ENCODE measurements around the gene NACAD.

Gene NACAD

GRCh38 chr7:45088821-45089340 lies at the start of gene NACAD:
TSS of gene NACAD (minus strand) at chr7:45088969. CDS start at chr7:45088894, 75 bp downstream.
- no peaks in the 10 kb centered on the region for H3K9me3 ChIP-seq (ENCODE audit: control insufficient read depth, insufficient read depth, low read length)
- no peaks in the 10 kb centered on the region for H3K4me1 ChIP-seq (ENCODE audit: control insufficient read depth, low read length)
- H3K9me2 ChIP-seq (replicated peaks; ENCODE audit: control insufficient read depth, low read length), result no peaks in the 10 kb centered on the region
- TF ChIP-seq EZH2phosphoT487 (IDR thresholded peaks at IDR 0.05; ENCODE audit: borderline replicate concordance, low read length) (no peak), CTCF (IDR thresholded peaks at IDR 0.05; ENCODE audit: low read depth, low read length, poor library complexity, severe bottlenecking) (no peak)
- no peaks in the 10 kb centered on the region for H3K79me2 ChIP-seq (ENCODE audit: control insufficient read depth, low read length)
- peaks cover 20% of the 10 kb centered on the region for H3K27me3 ChIP-seq (ENCODE audit: control insufficient read depth, low read length)
- H3K27ac ChIP-seq (ENCODE audit: low read depth, low read length), result no peak within 1 kb of the TSS
- H4K20me1 ChIP-seq (ENCODE audit: control insufficient read depth, insufficient read depth, low read depth, low read length), result no peaks in the 10 kb centered on the region
- no peaks in the 10 kb centered on the region for H3F3A ChIP-seq (ENCODE audit: control insufficient read depth, insufficient read depth)
- H3K4me2 ChIP-seq (ENCODE audit: low read length), result peak within 1 kb of the TSS; percentile 19; the same call in 1 of the 2 replicates
- no peak within 1 kb of the TSS for H3K4me3 ChIP-seq (ENCODE audit: low read length)
- H3K36me3 ChIP-seq (ENCODE audit: control insufficient read depth, low read length), result no peaks in the 10 kb centered on the region

- H4K20me1 ChIP-seq (ENCODE audit: control insufficient read depth, insufficient read depth, low read depth, low read length), result no peaks in the 10 kb centered on the region
- peaks cover 4% of the 10 kb centered on the region; the same call in 1 of the 2 replicates for H3F3A ChIP-seq (ENCODE audit: control insufficient read depth, insufficient read depth)
- H3K9me3 ChIP-seq (ENCODE audit: control insufficient read depth, insufficient read depth, low read length), result peaks cover 7% of the 10 kb centered on the region; the same call in 1 of the 2 replicates
- no peak overlapping the region for H3K27ac ChIP-seq (ENCODE audit: low read depth, low read length)
- H3K4me3 ChIP-seq (ENCODE audit: low read length), result no peak overlapping the region
- peak; percentile 95 for TF ChIP-seq CTCF (IDR thresholded peaks at IDR 0.05; ENCODE audit: low read depth, low read length, poor library complexity, severe bottlenecking)
- TF ChIP-seq EZH2phosphoT487 (IDR thresholded peaks at IDR 0.05; ENCODE audit: borderline replicate concordance, low read length), result no peak
- H3K36me3 ChIP-seq (ENCODE audit: control insufficient read depth, low read length), result peaks cover 3% of the 10 kb centered on the region
- peak overlapping the region; percentile 8; the same call in 1 of the 2 replicates for H3K4me2 ChIP-seq (ENCODE audit: low read length)
- H3K79me2 ChIP-seq (ENCODE audit: control insufficient read depth, low read length), result no peaks in the 10 kb centered on the region
- peaks cover 40% of the 10 kb centered on the region for H3K4me1 ChIP-seq (ENCODE audit: control insufficient read depth, low read length)
- H3K9me2 ChIP-seq (replicated peaks; ENCODE audit: control insufficient read depth, low read length), result no peaks in the 10 kb centered on the region
- no peaks in the 10 kb centered on the region for H3K27me3 ChIP-seq (ENCODE audit: control insufficient read depth, low read length)
Measured at GRCh38 chr7:45136106-45137060, 47.6 kb upstream of the NACAD start.

- H3K9me2 ChIP-seq (replicated peaks; ENCODE audit: control insufficient read depth, low read length), result no peaks in the 10 kb centered on the region
- H3K36me3 ChIP-seq (ENCODE audit: control insufficient read depth, low read length), result no peaks in the 10 kb centered on the region
- H3K4me3 ChIP-seq (ENCODE audit: low read length), result no peak overlapping the region
- no peaks in the 10 kb centered on the region for H4K20me1 ChIP-seq (ENCODE audit: control insufficient read depth, insufficient read depth, low read depth, low read length)
- no peaks in the 10 kb centered on the region for H3K27me3 ChIP-seq (ENCODE audit: control insufficient read depth, low read length)
- peaks cover 19% of the 10 kb centered on the region for H3K4me1 ChIP-seq (ENCODE audit: control insufficient read depth, low read length)
- TF ChIP-seq EZH2phosphoT487 (IDR thresholded peaks at IDR 0.05; ENCODE audit: borderline replicate concordance, low read length), result no peak
- TF ChIP-seq CTCF (IDR thresholded peaks at IDR 0.05; ENCODE audit: low read depth, low read length, poor library complexity, severe bottlenecking), result no peak
- no peak overlapping the region for H3K27ac ChIP-seq (ENCODE audit: low read depth, low read length)
- no peak overlapping the region for H3K4me2 ChIP-seq (ENCODE audit: low read length)
- peaks cover 4% of the 10 kb centered on the region; the same call in 1 of the 2 replicates for H3F3A ChIP-seq (ENCODE audit: control insufficient read depth, insufficient read depth)
- H3K79me2 ChIP-seq (ENCODE audit: control insufficient read depth, low read length), result no peaks in the 10 kb centered on the region
- no peaks in the 10 kb centered on the region for H3K9me3 ChIP-seq (ENCODE audit: control insufficient read depth, insufficient read depth, low read length)
Measured at GRCh38 chr7:45133877-45134276, 45.1 kb upstream of the NACAD start.

Data from DOHH2 (cell line).